Fibroblast of lung (primary cell): ENCODE results near the gene TRMT11. TPM values are rescaled to one million over a fixed set of nuclear protein-coding genes. Genes with fewer than 3 reads are reported as not detected.
"Not testable (repeated sequence)": the region's sequence is repeated elsewhere in the genome, so short reads cannot be mapped to it uniquely, and the experiment has no call there.

Experiments
- DNase-seq, 2 donors: peaks; one replicate each; pipeline versions ENCODE4 v3.0.0 to v3.0.0-alpha.2; 2010; ENCODE audit warnings: low read depth in 2 of 2
- H2AFZ ChIP-seq: 2 replicates; pipeline ENCODE4 v1.5.1; 2012; ENCODE audit warnings: low read length, control low read depth, inconsistent platforms
- H3K27ac ChIP-seq: 2 replicates; pipeline ENCODE4 v1.5.1; 2011; ENCODE audit warnings: low read length, control low read depth; ENCODE audit not compliant: insufficient read depth
- H3K27me3 ChIP-seq: 2 replicates; pipeline ENCODE4 v1.5.1; 2011; ENCODE audit warnings: mild to moderate bottlenecking, low read length; ENCODE audit not compliant: control insufficient read depth, insufficient read depth
- H3K36me3 ChIP-seq: 2 replicates; pipeline ENCODE4 v1.5.1; 2011; ENCODE audit warnings: low read length; ENCODE audit not compliant: control insufficient read depth, insufficient read depth
- H3K4me1 ChIP-seq: 2 replicates; pipeline ENCODE4 v1.5.1; 2011; ENCODE audit warnings: low read length; ENCODE audit not compliant: control insufficient read depth, insufficient read depth; ENCODE audit errors: extremely low read depth
- H3K4me2 ChIP-seq: 2 replicates; pipeline ENCODE4 v1.5.1; 2011; ENCODE audit warnings: low read length, control low read depth; ENCODE audit not compliant: insufficient read depth; ENCODE audit errors: extremely low read depth
- H3K4me3 ChIP-seq, 4 experiments: fragments of 200-600 bp in 1 of 4; sonication (generic) in 1 of 4; replicated peaks in 1 of 4; 2 replicates each; pipeline ENCODE4 v1.5.1; 2011 to 2016; ENCODE audit warnings: low read length in 4 of 4, low read depth in 3 of 4, mild to moderate bottlenecking in 3 of 4, control low read depth in 2 of 4, inconsistent platforms in 1 of 4, mixed read lengths in 1 of 4; ENCODE audit not compliant: insufficient read depth in 1 of 4; ENCODE audit errors: control extremely low read depth in 1 of 4
- H3K79me2 ChIP-seq: 2 replicates; pipeline ENCODE4 v1.5.1; 2012; ENCODE audit warnings: mild to moderate bottlenecking, low read length, inconsistent platforms; ENCODE audit not compliant: control insufficient read depth, insufficient read depth
- H3K9ac ChIP-seq: 2 replicates; pipeline ENCODE4 v1.5.1; 2011; ENCODE audit warnings: mild to moderate bottlenecking, low read length, control low read depth; ENCODE audit not compliant: insufficient read depth
- H3K9me3 ChIP-seq: 2 replicates; pipeline ENCODE4 v1.5.1; 2012; ENCODE audit warnings: low read depth, low read length; ENCODE audit not compliant: control insufficient read depth, insufficient read depth
- H4K20me1 ChIP-seq: 2 replicates; pipeline ENCODE4 v1.5.1; 2011; ENCODE audit warnings: low read length; ENCODE audit not compliant: control insufficient read depth, insufficient read depth; ENCODE audit errors: extremely low read depth
- EZH2 ChIP-seq: IDR thresholded peaks from 2 replicates; pipeline ENCODE4 v1.5.1; 2012; ENCODE audit warnings: low read length, control low read depth, mild to moderate bottlenecking; ENCODE audit errors: missing control alignments
- polyA plus RNA-seq, 2 donors: library from polyadenylated mRNA; depleted of rRNA in 1 of 2; stranded (reverse) in 1 of 2; unstranded in 1 of 2; fragments of >200 nt; gene quantifications; 2 replicates each; pipeline ENCODE4 v1.2.1, GENCODE V29; 2011 to 2012; ENCODE audit warnings: missing spikeins in 1 of 2
- total RNA-seq: library from RNA; depleted of rRNA; stranded (reverse); fragments of >200 nt; gene quantifications from 2 replicates; pipeline ENCODE4 v1.2.1, GENCODE V29; 2014
- TF ChIP-seq, protein P1 (sequence below), 2 donors: IDR thresholded peaks in 1 of 2; conservative IDR thresholded peaks in 1 of 2; 1 replicate in 1 of 2; 2 replicates in 1 of 2; pipeline ENCODE4 v1.5.1; 2011 to 2012; ENCODE audit warnings: low read length in 2 of 2, control low read depth in 1 of 2, inconsistent platforms in 1 of 2, low read depth in 1 of 2, mild to moderate bottlenecking in 1 of 2

Gene TRMT11
- total and polyA plus RNA-seq, 2 donors (not counting 1 experiment from before 2014, with no cell fraction given): 22.1 to 23.5 TPM

DNA sequence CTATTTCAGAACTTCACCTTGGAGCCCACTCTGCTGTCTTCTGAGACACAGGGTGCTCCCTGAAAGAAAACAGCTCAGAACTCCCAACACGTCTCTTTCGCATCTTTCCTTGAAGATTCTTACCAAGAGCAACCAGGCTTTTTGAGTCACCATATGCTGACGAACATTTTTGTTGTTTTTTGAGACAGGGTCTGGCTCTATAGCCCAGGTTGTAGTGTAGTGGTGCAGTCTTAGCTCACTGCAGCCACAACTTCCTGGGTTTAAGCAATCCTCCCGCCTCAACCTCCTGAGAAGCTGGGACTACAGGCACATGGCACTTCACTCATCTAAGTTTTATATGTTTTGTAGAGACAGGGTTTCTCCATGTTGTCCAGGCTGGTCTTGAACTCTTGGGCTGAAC, 68.5 kb downstream of the TRMT11 start:
- Histone ChIP-seq H3K9ac (no peak overlapping the region), H2AFZ (no peak overlapping the region), H3K27ac (no peak overlapping the region), H3K36me3 (no peaks in the 10 kb centered on the region), H4K20me1 (no peaks in the 10 kb centered on the region), H3K27me3 (no peaks in the 10 kb centered on the region), H3K79me2 (no peaks in the 10 kb centered on the region), H3K4me1 (no peaks in the 10 kb centered on the region), H3K9me3 (no peaks in the 10 kb centered on the region), H3K4me3 (no peak overlapping the region), H3K4me2 (no peak overlapping the region)
- TF ChIP-seq EZH2: no peak
- DNase-seq: no peak

DNA sequence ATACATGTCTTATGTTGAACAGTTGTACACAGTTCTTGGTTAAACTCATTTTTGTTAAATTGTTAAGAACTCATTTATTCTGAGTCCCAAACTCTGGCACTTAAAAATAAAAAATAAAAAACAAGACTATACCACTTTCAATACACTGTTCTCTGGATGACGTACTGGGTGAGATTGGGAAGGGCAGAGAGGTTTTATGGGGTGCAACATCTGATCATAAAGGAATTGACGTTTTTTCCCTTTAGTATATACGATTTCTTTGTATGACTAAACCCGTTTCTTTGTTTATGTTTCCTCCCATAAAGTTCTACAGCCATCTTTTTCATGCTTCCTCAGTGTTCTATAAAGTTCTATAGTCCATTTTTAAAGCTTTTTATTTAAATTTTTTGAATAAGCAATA, 69.1 kb downstream of the TRMT11 start:
- H3K79me2 ChIP-seq: no peaks in the 10 kb centered on the region
- TF ChIP-seq, protein P1, sequence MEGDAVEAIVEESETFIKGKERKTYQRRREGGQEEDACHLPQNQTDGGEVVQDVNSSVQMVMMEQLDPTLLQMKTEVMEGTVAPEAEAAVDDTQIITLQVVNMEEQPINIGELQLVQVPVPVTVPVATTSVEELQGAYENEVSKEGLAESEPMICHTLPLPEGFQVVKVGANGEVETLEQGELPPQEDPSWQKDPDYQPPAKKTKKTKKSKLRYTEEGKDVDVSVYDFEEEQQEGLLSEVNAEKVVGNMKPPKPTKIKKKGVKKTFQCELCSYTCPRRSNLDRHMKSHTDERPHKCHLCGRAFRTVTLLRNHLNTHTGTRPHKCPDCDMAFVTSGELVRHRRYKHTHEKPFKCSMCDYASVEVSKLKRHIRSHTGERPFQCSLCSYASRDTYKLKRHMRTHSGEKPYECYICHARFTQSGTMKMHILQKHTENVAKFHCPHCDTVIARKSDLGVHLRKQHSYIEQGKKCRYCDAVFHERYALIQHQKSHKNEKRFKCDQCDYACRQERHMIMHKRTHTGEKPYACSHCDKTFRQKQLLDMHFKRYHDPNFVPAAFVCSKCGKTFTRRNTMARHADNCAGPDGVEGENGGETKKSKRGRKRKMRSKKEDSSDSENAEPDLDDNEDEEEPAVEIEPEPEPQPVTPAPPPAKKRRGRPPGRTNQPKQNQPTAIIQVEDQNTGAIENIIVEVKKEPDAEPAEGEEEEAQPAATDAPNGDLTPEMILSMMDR (conservative IDR thresholded peaks at IDR 0.05 in 1 of 2, IDR thresholded peaks at IDR 0.05 in 1 of 2; ENCODE audit: low read depth in 1 of 2, low read length in 2 of 2): no peak
- TF ChIP-seq EZH2: no peak
- H3K4me2 ChIP-seq: no peak overlapping the region
- H3K27me3 ChIP-seq: no peaks in the 10 kb centered on the region
- H2AFZ ChIP-seq: no peak overlapping the region
- no peak overlapping the region for H3K27ac ChIP-seq
- no peak for DNase-seq
- no peaks in the 10 kb centered on the region for H3K36me3 ChIP-seq
- H3K9ac ChIP-seq: no peak overlapping the region
- no peak overlapping the region for H3K4me3 ChIP-seq
- H4K20me1 ChIP-seq: no peaks in the 10 kb centered on the region
- no peaks in the 10 kb centered on the region for H3K4me1 ChIP-seq
- no peaks in the 10 kb centered on the region for H3K9me3 ChIP-seq

DNA sequence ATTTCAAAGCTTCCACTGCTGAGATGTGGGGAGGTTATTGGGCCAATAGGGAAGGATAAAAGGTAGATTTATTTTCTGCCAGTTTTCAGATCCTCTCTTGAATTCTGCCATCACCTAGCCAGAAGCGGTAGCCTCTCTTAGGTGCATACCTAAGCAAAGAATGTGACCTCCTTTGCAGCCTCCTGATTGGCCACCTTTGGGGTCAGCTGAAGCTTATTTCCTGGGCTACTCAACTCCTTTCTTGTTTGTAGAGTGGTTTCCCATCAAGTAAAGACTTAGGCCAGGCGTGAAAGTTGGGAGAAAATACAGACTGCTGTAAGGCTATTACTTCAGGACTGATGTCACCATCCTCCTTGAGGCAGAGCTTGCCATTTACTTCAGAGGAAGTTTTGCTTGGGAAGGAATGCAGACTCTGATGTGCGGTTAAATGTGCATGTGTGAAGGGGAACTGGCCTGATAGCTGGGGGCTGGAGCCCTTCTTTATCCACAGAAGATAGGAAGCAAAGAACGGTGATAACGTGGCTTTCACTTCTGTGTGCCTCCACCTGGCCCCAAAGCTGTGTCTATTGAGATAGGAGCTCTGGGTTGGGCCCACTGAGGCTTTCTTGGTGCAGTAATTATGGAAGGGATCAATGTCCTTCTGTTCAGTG, 70.1 kb downstream of the TRMT11 start:
- Histone ChIP-seq H3K4me2 (no peak overlapping the region), H3K9me3 (no peaks in the 10 kb centered on the region), H2AFZ (no peak overlapping the region), H3K27me3 (no peaks in the 10 kb centered on the region), H3K9ac (no peak overlapping the region), H3K36me3 (no peaks in the 10 kb centered on the region), H4K20me1 (no peaks in the 10 kb centered on the region), H3K4me1 (no peaks in the 10 kb centered on the region), H3K79me2 (no peaks in the 10 kb centered on the region), H3K4me3 (no peak overlapping the region), H3K27ac (no peak overlapping the region)
- no peak for TF ChIP-seq EZH2
- TF ChIP-seq, protein P1 (conservative IDR thresholded peaks at IDR 0.05 in 1 of 2, IDR thresholded peaks at IDR 0.05 in 1 of 2; ENCODE audit: low read depth in 1 of 2, low read length in 2 of 2): no peak
- no peak for DNase-seq

DNA sequence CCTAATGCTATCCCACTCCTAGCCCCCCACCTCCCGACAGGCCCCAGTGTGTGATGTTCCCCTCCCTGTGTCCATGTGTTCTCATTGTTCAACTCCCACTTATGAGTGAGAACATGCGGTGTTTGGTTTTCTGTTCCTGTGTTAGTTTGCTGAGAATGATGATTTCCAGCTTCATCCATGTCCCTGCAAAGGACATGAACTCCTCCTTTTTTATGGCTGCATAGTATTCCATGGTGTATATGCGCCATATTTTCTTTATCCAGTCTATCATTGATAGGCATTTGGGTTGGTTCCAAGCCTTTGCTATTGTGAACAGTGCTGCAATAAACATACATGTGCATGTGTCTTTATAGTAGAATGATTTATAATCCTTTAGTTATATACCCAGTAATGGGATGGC, 71.7 kb downstream of the TRMT11 start:
- not testable (repeated sequence) for H3K79me2 ChIP-seq, H3K9ac ChIP-seq, H3K4me1 ChIP-seq, H2AFZ ChIP-seq, H3K9me3 ChIP-seq, H3K4me2 ChIP-seq, H3K36me3 ChIP-seq, H4K20me1 ChIP-seq, DNase-seq, H3K27me3 ChIP-seq, H3K27ac ChIP-seq, H3K4me3 ChIP-seq
